Activated T-helper 2 cell treated with anti-CD3 and anti-CD28 coated beads, Interferon-gamma antibody, Interleukin-2, Interleukin-4, amounts not matched to agents 10 μg/mL and 5 μg/mL and 100 μg/mL, durations not matched to agents 14 hours and 24 hours and 36 hours (primary cell): ENCODE measurements around the gene STARD10. TPM values are rescaled to one million over a fixed set of nuclear protein-coding genes. Genes with fewer than 3 reads are reported as not detected.

ENCODE experiments used
- DNase-seq: peaks from one replicate; pipeline ENCODE4 v3.0.0; 2021; ENCODE audit warnings: low spot score
- H3K27ac Mint-ChIP-seq: one replicate; pipeline ENCODE4 v1.8.0; 2021; ENCODE audit warnings: mixed read lengths
- H3K27me3 Mint-ChIP-seq: one replicate; pipeline ENCODE4 v1.8.0; 2021; ENCODE audit warnings: low read depth, mixed read lengths
- H3K36me3 Mint-ChIP-seq: one replicate; pipeline ENCODE4 v1.8.0; 2021; ENCODE audit warnings: low read depth, mixed read lengths
- H3K4me1 Mint-ChIP-seq: one replicate; pipeline ENCODE4 v1.8.0; 2021; ENCODE audit warnings: low read depth, mixed read lengths
- H3K4me3 Mint-ChIP-seq: one replicate; pipeline ENCODE4 v1.8.0; 2021; ENCODE audit warnings: low read depth, mild to moderate bottlenecking, moderate library complexity, mixed read lengths
- H3K9me3 Mint-ChIP-seq: one replicate; pipeline ENCODE4 v1.8.0; 2021; ENCODE audit warnings: mixed read lengths
- intact Hi-C: fragments of 100-400 bp; cut with micrococcal nuclease; formaldehyde crosslinking; loops from one replicate; pipeline ENCODE4 v1.15.1; 2023
- total RNA-seq: library from RNA; stranded (reverse); gene quantifications from 2 replicates; pipeline ENCODE4 v1.2.3, GENCODE V29; 2022

STARD10 gene
- 10.7 and 16.0 TPM in 2 replicates for total RNA-seq

GRCh38 chr11:72793425-72794367, at the start of gene STARD10:
Gene STARD10, minus strand, starts transcription at chr11:72794047. Its CDS starts 12,866 bp downstream, at chr11:72781181.
- Mint-ChIP-seq H3K27ac (peak within 1 kb of the TSS; percentile 100), H3K36me3 (no peaks in the 10 kb centered on the region), H3K4me3 (peak within 1 kb of the TSS; percentile 96), H3K9me3 (no peaks in the 10 kb centered on the region), H3K4me1 (peaks cover 21% of the 10 kb centered on the region), H3K27me3 (no peaks in the 10 kb centered on the region)
- peak; percentile 93 for DNase-seq
- intact Hi-C loops = loop anchor here (1.0 kb wide), 2 partner anchors 20 to 71 kb away; no protein-coding TSS in a partner anchor

DNA sequence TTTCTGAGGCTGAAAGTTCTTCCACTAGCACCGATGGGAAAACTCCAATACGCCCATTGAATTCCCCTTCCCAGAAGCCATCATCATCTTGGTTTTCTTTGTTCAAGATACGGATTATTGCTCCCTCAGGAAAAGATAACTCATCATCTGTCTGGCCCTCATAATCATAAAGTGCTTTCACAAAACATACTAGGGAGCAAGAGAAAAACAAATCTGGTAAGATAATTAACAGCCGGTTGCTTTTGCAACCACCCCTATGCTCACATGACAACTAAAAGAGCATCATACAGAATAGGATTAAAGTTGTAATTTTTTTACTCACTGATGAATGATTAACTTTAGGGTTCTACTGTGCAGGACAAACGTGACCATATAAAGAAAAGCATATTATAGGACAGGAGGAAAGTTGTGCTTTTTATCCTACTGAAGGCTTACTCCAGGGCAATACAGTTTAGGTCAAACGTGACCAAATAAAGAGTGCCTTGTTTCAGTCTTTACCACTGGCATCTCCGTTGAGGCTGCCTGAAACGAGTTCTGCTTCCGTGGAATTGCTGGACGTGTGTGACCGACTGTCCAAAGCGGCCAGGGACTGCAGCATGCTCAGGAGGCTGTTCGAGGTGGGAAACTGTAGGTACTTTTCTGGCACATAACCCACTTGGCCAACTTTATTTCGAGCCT, 48.9 kb upstream of the STARD10 start:
- H3K4me1 Mint-ChIP-seq = peaks cover 21% of the 10 kb centered on the region
- no peak overlapping the region for H3K4me3 Mint-ChIP-seq
- no peak overlapping the region for H3K27ac Mint-ChIP-seq
- H3K36me3 Mint-ChIP-seq = peaks cover 49% of the 10 kb centered on the region
- no peak for DNase-seq
- H3K9me3 Mint-ChIP-seq = no peaks in the 10 kb centered on the region
- H3K27me3 Mint-ChIP-seq = no peaks in the 10 kb centered on the region
- intact Hi-C loops = no loop called here

- no peak overlapping the region for H3K27ac Mint-ChIP-seq
- intact Hi-C loops = no loop called here
- DNase-seq = no peak
Observed at GRCh38 chr11:72842126-72842525, 48.3 kb upstream of the STARD10 start.

DNA sequence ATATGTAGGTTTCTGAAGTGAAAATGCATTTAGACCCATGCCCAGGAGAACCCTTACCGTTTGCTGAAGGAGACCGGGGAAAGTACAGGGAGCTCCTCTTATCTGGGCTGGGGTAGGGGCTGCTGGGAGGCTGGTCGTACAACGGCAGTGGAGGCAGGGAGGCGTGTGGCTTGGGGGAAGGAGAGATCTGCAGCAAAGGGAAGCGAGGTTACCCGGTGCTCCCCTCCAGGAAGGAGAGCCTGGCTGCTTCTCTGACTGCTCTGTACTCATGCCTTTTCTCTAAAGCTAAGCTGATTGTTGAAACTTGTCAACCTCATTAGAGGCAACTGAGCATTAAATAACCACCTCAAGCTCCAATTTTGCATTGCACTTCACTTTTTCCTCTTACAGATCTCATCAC, 47.5 kb upstream of the STARD10 start:
- Mint-ChIP-seq H3K27me3 (no peaks in the 10 kb centered on the region), H3K9me3 (no peaks in the 10 kb centered on the region), H3K4me1 (peaks cover 24% of the 10 kb centered on the region), H3K4me3 (no peak overlapping the region), H3K27ac (no peak overlapping the region), H3K36me3 (peaks cover 51% of the 10 kb centered on the region)
- no peak for DNase-seq
- intact Hi-C loops = no loop called here

More at GRCh38 chr11:72842126-72842525, 48.3 kb upstream of the STARD10 start:
- peaks cover 50% of the 10 kb centered on the region for H3K36me3 Mint-ChIP-seq
- no peaks in the 10 kb centered on the region for H3K9me3 Mint-ChIP-seq
- H3K4me1 Mint-ChIP-seq = peaks cover 24% of the 10 kb centered on the region
- no peaks in the 10 kb centered on the region for H3K27me3 Mint-ChIP-seq
- no peak overlapping the region for H3K4me3 Mint-ChIP-seq

DNA sequence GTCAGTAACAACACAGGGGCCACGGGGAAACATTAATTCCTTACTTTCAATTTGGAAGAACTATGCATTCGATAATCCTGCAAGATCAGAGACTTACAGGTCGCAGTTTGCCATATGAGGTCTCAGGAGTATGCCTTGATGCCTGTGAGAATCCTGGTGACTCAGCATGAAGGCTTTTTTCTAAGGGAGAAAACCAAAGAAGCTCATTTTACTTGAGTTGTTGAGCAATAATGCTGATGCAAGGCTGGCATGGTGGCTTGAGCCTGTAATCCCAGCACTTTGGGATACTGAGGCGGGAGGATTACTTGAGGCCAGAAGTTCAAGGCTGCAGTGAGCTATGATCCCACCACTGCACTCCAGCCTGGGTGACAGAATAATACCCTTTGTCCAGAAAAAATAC, 46.9 kb upstream of the STARD10 start:
- peaks cover 51% of the 10 kb centered on the region for H3K36me3 Mint-ChIP-seq
- H3K27me3 Mint-ChIP-seq = no peaks in the 10 kb centered on the region
- H3K27ac Mint-ChIP-seq = no peak overlapping the region
- no peak overlapping the region for H3K4me3 Mint-ChIP-seq
- DNase-seq = no peak
- no peaks in the 10 kb centered on the region for H3K9me3 Mint-ChIP-seq
- intact Hi-C loops = no loop called here
- H3K4me1 Mint-ChIP-seq = peaks cover 24% of the 10 kb centered on the region

GRCh38 chr11:72838691-72839305, 45.0 kb upstream of the STARD10 start:
- Mint-ChIP-seq H3K9me3 (no peaks in the 10 kb centered on the region), H3K27me3 (no peaks in the 10 kb centered on the region), H3K4me1 (peaks cover 32% of the 10 kb centered on the region), H3K4me3 (no peak overlapping the region), H3K36me3 (peaks cover 49% of the 10 kb centered on the region), H3K27ac (no peak overlapping the region)
- no peak for DNase-seq
- intact Hi-C loops = no loop called here

- Mint-ChIP-seq H3K4me3 (no peak overlapping the region), H3K4me1 (peaks cover 25% of the 10 kb centered on the region), H3K27me3 (no peaks in the 10 kb centered on the region), H3K36me3 (peaks cover 34% of the 10 kb centered on the region), H3K9me3 (no peaks in the 10 kb centered on the region), H3K27ac (no peak overlapping the region)
- DNase-seq = no peak
- intact Hi-C loops = no loop called here
Observed at GRCh38 chr11:72836111-72836510, 42.3 kb upstream of the STARD10 start.

DNA sequence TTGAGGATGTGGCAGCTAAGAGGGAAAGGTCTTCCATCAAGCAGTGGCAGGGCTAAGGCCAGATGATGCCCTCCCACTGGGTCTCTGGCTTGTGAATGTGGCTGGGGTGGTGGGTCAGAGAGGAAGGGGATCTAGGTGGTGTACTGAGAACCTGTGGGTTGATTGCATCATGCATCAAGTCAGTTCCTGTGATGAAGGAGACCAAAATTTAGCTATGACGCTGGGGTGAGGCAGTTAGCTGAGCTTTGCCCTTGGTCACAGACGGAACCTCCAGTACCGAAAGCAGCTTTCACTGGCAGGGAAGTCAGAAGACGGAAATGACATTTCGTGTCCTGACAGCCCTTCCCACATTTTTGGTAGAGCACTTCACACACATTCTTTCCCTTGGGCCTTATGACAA, 41.1 kb upstream of the STARD10 start:
- Mint-ChIP-seq H3K4me1 (peaks cover 25% of the 10 kb centered on the region), H3K27ac (peak overlapping the region; percentile 5), H3K9me3 (no peaks in the 10 kb centered on the region), H3K36me3 (peaks cover 36% of the 10 kb centered on the region), H3K4me3 (no peak overlapping the region), H3K27me3 (no peaks in the 10 kb centered on the region)
- no peak for DNase-seq
- intact Hi-C loops = no loop called here

- H3K27me3 Mint-ChIP-seq = no peaks in the 10 kb centered on the region
- no peak overlapping the region for H3K4me3 Mint-ChIP-seq
- no peak overlapping the region for H3K27ac Mint-ChIP-seq
- H3K36me3 Mint-ChIP-seq = peaks cover 37% of the 10 kb centered on the region
- DNase-seq = no peak
- H3K4me1 Mint-ChIP-seq = peaks cover 22% of the 10 kb centered on the region
- intact Hi-C loops = no loop called here
- no peaks in the 10 kb centered on the region for H3K9me3 Mint-ChIP-seq
Observed at GRCh38 chr11:72833811-72834493, 40.1 kb upstream of the STARD10 start.

DNA sequence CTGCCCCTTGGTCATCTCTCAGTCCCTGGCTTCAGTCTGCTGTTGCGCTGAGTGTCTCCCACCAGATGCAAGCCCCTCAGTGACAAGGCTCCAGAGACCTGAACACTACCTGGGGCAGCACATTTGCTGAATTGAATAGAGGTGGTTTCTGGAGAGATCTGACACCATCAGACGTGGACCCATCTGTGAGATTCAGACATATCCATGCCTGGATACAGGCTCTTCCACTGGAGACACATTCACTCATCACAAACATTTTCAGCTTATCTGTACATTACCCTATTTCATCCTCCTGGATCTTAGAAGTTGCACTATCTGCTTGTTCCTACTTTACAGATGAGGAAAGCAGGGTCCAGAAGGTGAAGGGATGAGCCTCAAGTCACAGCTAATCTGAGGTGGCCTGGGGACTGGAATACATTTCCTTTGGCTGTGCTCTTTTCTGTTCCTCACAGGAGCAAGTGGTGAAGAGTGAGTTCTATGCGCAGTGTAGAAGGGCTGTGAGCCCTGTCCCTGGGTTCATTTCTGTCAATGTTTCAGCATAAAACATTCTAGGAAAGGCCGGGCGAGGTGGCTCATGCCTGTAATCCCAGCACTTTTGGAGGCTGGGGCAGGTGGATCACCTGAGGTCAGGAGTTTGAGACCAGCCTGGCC, 39.4 kb upstream of the STARD10 start:
- Mint-ChIP-seq H3K27ac (peak overlapping the region; percentile 50), H3K27me3 (no peaks in the 10 kb centered on the region), H3K9me3 (no peaks in the 10 kb centered on the region), H3K36me3 (peaks cover 39% of the 10 kb centered on the region), H3K4me1 (peaks cover 16% of the 10 kb centered on the region), H3K4me3 (no peak overlapping the region)
- intact Hi-C loops = no loop called here
- DNase-seq = no peak

- H3K27ac Mint-ChIP-seq = no peak overlapping the region
- peaks cover 37% of the 10 kb centered on the region for H3K36me3 Mint-ChIP-seq
- H3K9me3 Mint-ChIP-seq = no peaks in the 10 kb centered on the region
- no peak for DNase-seq
- intact Hi-C loops = no loop called here
- peaks cover 13% of the 10 kb centered on the region for H3K4me1 Mint-ChIP-seq
- H3K27me3 Mint-ChIP-seq = no peaks in the 10 kb centered on the region
- no peak overlapping the region for H3K4me3 Mint-ChIP-seq
Observed at GRCh38 chr11:72832301-72833082, 38.6 kb upstream of the STARD10 start.
